GM18520 (cell line): ENCODE results near the gene TAOK2.
"Not testable (repeated sequence)": the region's sequence is repeated elsewhere in the genome, so short reads cannot be mapped to it uniquely, and the experiment has no call there.

Experiments
- ATAC-seq: cut with Tn5 transposase; IDR thresholded peaks from one replicate; pipeline ENCODE4 v1.9.1; 2021; ENCODE audit not compliant: unreplicated experiment

The TAOK2 gene

DNA sequence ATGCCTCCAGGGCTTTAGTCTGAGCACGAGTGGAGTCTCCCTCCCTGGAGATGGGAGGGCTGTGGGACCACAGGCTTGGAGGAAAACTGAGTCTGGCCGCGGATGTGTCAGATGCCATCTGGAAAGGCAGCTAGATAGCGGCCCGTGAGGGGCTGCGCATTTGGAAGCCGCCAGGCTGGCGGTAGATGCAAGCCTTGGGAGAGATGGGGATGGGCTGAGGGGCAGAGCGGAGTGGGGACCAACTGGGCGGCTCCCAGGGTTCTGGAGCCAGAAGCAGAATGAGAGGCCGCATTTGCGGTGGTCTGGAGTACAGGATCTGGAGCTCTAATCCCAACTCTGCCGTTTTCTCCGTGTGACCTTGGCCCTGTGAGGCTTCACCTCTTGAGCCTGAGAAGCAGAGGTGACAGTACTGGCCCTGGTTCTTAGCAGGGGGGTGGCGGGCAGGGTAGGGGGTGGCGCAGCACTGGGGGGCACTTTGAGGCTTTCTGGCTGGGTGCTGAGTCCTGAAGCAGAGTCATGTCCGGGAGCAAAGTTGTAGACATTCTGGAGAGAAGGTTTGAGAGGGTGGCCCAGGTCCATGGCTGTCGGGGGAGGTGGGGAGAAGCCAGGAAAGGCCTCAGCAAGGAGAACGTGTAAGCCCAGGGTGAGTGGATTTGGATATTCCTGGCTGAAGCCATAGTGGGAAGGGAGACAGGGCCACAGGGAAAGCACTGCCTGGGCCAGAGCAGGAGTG is 29.1 kb downstream of the TAOK2 start:
- no peak for ATAC-seq

DNA sequence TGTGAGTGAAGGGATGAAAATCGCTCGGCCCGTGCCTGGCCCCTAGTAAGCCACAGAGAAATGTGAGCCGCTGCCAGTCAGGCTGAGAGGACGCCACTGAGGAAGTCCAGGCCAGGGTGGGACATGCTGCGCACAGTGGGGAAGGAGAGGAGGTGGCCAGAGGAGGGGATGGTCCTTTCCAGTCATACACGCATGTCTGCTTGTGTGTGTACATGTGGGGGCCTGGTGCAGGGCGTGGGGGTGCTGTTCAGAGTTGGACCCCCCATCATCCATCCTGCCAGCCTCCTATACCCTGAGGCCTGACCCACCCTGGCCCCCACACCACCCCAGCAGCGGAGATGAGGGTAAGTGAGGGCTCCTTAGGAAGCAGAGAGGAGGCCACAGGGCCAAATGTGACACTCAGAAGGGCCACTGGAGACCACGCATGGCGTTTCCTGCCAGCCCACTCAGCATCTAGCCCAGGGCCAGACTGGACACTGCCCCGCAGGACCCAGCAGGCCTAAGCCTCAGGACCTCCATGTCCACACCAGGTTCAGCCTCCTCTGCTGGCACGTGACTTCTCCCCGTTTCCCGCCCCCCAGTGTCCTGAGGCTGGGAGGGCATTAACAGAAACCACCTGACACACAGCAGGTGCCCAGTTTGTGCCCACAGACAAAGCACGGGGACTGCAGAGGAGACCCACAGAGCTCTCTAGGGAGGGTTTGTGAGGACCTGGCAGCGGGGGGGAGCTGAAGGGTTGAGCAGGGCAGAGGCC is 30.2 kb downstream of the TAOK2 start:
- no peak for ATAC-seq

DNA sequence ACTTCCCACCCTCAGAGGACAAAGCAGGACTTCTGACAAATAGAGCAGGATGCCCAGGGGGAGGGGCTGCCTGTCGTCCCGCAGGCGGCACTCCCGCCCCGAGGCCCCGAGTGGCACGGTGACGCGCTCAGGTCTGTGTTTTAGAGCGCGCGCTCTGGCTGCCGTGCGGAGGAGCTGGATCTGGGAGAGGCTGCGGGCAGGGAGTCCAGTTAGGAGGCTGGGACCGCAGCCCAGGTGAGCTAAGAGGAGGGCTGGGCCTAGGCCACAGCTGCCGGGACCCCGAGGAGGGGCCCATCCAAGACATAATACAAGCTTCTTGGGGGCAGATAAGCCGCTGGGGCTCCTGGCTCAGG is 30.7 kb downstream of the TAOK2 start:
- no peak for ATAC-seq

DNA sequence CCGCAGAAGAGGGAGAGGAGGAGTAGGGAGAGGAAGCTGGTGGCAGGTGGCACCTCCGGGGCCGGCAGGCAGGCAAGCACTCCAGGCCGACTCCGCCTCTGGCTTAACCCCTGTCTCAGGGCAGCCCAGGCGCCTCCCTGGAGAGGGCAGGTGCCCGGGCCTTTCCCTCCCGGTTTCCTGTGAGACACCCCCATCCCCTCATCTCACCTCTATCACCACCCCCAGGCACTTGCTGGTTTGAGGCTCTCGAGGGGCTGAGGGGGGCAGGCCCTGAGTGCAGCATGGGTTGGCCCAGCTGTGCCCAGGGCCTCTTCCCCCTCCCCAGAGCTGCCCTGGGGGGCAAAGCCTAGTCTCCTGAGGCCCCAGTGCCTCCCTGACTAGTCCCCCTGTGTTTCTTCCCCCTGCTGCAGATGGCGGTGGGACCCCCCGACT is 31.2 kb downstream of the TAOK2 start:
- ATAC-seq: no peak

DNA sequence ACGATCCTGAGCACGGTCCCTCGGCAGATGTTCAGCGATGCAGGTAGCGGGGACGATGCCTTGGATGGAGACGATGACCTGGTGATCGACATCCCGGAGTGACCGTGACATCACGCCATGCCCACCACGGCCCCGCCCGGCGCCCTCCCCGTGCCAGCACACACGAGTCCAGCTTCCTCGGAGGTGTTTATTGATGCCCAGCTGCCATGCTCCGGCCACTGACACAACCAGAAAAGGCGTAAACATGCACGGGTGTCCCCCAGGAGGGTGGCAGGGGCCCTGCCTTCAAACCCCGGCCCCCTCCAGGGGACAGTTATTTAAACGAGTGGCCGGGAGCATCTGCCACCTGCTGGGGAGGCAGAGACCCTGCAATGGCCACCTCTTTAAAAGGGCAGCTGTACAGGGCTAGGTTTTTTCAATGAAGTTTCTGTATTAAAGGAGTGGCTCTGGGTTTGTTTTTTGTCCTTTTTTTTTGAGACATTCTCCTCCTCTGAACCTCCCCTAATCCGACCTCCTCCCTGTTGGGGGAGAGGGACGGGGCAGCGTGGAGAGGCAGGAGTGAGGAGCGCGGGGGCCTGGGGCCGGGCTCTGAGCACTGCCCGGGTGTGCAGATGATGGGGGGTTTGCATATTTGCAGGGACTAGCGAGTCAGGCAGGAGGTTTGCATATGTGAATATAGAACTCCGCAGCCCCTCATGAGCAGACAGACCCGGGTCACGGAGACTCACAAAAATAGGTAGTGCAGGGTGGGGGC is 31.9 kb downstream of the TAOK2 start:
- ATAC-seq: no peak

DNA sequence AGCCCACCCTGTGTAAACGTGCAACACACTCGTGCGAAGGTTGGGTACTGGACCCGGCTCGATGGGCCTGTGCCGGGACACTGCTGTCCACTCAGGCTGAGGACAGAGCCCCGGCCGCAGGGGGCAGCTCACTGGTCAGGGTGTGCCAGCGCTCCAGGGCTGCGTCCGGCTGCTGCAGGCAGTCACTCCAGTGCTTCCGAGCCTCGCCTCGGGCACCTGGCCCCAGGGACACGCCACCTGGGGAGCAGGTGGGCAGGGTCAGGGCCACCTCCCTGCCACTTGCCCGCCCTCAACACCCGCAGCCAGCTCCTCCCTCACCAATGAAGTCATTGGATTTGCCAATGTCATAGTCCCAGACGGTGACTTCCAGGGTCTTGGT is 32.4 kb downstream of the TAOK2 start:
- ATAC-seq: no peak

DNA sequence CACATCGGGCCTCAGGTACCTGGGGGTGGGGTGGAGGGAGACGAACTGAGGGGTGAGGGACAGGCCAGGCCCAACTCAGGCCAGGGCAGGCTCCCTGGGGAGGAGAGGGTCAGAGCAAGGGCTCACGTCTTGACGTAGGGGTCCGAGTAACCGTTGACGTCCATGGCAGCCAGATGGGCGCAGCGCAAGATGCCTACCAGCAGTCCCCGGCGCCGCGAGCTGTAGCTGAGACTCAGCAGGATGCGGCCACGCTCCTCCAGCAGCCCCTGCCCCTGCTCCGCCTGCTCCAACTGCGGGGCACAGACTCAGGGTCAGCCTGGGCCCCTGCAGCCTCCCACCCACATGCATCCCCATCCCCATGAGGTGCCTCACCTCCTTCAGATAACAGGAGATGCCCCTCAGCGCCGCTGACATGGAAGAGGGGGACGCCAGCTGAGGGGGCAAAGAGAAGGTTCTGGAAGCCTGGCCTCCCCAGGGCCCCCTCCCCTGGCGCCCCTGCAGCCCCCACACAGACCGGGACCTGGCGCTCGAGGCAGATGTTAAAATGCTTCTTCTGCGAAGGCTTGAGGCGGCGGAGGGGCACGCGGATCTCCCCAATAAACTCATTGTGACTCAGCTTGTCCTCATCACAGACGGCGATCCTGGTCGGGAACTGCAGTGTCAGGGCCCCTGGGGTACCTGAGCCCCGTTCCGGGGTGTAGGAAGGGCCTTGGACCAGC is 33.1 kb downstream of the TAOK2 start:
- ATAC-seq: no peak

DNA sequence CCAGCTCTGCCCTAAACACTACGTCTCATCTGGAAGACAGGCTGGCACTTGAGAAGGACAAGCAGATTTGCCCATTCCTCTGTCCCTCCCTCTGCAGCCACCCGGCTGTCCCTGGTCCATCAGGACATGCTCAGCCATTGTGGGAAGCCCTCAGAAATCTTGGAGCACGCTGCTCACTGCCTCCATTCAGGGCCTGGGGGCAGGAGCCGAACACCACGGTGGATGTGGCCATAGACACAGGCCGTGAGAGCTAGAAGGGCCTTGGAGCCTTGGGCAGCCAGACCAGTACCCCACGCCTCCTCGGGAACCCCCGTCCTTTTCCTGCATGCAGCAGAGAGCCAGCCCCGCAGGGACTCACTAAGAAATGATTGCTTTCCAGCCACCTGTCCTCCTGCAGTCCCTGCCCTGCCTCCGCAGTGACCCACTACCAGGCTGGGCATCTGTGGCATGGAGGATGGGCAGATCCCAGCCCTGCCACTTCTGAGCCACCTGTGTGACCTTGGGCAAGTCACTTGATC is 33.8 kb downstream of the TAOK2 start:
- ATAC-seq: no peak

DNA sequence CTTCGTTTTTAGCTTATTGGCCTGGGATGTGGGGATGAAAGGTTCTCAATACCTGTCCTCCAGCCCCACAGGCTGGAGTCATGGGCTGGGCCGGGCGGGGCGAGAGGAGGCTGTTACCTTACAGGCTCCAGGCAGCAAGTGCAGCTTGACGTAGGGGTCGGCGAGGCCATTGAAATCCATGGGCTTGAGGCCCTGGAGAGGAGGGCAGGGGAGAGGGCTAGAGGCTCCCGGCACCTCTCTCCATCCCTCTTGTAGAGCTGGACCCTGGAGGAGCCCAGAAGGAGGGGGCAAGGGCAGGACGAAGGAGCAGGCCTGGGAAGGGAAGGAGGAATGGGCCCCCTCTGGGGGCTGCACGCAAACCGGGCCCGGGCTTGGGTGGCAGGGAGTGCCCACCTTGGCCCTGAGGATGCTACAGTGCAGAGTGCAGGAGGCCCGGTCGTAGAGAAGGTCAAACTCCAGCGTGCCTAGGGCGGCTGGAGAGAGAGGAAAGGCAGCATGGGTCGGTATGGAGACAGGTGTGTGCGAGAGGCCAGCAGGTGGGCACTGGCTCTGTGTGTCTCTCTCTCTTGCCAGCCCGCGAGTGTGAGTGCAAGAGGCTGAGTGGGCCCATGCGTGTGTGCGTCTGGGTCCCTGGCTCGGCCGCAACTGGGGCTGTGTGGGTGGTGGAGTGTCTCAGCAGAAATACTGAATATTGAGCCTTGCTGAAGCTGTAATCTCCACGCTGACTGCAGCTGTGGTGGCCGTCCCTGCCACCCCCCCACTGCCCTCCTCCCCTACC is 35.6 kb downstream of the TAOK2 start:
- no peak for ATAC-seq

DNA sequence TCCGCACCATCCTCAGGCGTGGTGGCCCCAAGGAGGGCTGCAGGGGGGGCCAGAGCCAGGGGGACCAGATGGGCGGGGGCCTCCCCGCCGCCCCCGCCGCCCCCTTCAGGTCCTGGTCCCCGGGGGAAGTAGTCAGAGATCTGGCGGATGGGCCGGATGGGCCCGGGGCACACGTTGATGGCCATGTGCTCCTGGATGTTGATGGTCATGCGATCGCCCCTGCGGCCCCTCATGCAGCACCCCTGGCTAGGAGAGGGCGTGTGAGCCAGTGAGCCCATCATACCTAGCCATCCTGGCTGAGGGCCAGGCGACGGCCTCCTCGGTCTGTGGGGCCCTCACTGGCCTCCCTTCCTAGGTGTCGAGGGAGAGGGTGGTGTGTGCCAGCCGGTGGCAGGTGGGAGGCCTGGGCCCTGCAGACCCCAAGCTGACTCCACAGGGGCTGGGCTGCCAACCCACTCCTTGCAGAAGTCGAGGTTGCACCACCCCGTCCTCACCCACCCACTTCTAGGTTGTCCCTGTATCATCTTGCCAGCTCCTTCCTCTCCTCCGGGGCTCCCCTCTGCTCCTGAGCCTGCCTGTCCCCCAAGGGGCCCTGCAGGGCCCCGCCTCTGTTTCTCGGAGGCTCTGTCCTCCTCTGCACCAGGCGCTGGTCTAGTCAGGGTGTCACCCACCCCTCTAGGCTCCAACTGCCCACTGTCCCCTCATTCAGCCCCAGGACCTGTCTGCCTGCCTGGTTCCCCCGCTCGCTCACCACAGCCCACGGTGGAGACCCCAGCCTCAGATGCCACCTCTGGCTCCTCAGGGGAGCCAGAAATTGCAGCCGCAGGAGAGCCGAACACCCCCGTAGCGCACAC is 36.5 kb downstream of the TAOK2 start:
- no peak for ATAC-seq

DNA sequence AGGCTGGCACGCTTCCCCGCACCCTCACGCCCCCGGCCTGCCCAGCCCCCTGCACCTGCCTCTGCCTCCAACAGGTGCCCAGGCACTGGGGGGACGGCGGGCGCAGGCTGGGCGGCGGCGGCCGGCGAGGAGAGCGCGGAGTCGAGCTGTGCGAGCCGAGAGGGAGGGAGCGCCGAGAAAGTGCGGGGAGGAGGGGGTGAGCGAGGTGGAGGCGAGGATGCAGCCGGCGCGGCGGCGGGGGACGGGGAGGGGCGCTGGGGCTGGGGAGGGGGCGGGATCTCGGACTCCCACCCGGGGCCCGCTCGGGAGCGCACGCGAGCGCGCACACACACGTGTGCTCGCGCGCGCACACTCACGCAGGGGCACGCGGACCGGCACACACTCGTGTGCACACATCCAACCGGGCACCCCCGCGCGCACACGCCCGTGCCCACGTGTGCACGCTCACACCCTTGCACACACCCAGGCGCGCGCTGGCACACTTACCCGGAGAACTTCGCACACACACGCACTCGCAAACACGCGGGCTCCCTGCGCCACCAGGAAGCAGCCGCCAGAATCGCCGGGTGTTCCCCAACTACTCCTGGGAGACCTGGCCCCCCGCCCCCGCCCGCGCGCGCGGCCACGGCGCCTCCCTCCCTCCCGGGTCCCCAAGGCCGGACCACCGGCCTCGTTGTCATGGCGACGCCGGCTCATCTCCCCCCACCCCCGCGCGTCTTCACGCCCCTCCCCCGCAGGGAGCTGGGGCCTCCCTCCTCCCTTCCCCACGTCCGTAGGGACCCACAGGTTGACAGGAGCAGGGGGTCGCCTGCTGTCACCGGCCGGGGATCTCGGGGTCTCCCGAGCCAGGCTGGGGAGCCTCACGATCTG is 37.4 kb downstream of the TAOK2 start, which contains the start of gene DOC2A:
DOC2A (minus strand) TSS at position 184 of the 870 bp plus-strand sequence. CDS start 805 bp downstream, outside the sequence.
- ATAC-seq: no peak

DNA sequence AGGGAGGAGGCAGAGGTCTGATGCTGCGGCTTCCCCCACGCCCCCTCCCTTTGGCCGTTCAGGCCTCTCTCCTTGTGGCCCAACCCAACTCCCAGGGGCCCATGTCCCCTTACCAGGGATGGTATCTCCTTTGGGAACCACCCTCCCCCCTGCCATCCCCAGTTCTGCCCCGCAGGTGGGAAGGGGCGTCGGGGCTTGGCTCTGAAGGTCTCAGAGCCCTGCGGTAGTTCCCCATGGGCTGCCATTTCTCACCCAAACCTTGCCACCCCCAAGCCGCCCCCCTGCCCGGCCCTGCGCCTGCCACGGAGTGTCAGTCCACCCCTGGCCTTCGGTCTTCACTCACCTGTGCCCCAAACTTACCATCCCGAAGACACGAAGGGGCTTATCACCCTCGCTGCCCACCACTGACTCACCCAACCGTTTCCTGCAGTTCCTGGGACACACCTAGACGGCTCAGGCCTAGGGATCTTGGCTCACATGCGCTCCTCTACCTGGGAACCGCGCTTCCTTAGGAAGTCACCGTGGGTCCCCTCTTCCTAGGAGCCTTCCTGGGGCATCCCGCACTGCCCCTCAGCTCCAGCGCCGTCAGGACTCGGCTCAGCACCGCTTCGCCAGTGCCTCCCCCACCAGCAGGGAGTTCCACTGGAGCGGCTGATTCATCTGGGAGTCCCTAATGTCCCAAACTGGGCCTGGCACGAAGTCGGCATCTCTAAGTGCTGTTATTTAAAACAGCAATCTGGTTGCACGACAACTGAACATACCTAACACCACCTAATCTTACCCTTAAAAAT is 38.2 kb downstream of the TAOK2 start:
- no peak for ATAC-seq

DNA sequence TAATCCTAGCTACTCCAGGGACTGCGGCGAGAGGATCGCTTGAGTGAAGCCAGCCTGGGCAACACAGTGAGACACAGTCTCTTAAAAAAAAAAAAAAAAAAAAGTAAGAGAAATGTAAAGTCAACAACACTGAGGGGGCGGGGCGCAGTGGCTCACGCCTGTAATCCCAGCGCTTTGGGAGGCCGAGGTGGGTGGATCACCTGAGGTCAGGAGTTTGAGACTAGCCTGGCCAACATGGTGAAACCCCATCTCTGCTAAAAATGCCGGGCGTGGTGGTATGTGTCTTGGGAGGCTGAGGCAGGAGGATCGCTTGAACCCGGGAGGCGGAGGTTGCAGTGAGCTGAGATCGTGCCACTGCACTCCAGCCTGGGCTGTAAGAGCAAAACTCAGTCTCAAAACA is 38.9 kb downstream of the TAOK2 start:
- not testable (repeated sequence) for ATAC-seq

DNA sequence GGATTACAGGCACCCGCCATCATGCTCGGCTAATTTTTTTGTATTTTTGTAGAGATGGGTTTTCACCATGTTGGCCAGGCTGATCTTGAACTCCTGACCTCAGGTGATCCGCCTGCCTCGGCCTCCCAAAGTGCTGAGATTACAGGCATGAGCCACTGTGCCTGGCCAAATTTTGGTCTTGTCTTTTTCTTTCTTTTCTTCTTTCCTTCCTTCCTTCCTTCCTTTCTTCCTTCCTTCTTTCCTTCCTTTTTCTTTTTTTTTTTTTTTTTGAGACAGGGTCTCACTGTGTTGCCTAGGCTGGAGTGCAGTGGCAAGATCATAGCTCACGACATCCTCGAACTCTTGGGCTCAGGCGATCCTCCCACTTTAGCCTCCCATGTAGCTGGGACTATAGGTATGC is 41.8 kb downstream of the TAOK2 start:
- not testable (repeated sequence) for ATAC-seq

DNA sequence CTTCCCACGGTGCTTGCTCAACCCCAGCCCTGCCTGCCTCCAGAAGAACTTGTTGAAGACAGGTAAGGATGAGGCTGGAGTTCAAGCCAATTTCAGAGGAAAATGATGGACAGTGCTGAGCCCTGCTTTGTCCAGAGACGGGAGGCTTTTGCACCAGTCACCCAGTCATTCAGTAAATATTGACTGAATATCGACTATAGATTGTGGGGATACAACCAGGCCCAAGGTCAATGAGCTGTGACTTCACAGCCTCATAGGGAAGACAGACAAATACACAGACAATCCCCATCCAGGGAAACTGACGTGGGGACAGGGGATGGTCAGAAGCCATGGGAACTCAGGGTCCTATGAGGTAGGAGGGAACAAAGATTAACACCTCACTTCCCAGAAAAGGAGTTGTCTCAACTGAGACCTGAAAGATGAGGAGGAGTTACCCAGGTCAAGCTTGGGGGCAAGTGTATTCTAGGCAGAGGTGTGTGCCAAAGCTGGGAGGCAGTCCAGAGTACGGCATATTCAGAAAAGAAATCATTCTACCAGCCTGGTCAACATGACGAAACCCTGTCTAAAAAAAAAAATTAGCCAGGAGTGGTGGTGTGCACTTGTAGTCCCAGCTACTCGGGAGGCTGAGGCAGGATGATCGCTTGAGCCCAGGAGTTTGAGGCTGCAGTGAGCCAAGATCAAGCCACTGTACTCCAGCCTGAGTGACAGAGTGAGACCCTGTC is 43.0 kb downstream of the TAOK2 start:
- ATAC-seq: no peak

DNA sequence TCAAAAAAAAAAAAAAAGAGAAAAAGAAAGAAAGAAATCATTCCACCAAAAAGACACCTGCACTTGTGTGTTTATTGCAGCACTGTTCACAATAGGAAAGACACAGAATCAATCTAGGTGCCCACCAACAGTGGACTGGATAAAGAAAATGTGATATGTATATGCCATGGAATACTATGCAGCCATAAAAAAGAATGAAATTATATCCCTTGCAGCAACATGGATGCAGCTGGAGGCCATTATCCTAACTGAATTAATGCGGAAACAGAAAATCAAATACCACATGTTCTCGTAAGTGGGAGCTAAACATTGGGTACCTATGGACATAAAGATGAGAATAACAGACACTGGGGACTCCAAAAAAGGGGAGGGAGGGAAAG is 43.6 kb downstream of the TAOK2 start:
- no peak for ATAC-seq

DNA sequence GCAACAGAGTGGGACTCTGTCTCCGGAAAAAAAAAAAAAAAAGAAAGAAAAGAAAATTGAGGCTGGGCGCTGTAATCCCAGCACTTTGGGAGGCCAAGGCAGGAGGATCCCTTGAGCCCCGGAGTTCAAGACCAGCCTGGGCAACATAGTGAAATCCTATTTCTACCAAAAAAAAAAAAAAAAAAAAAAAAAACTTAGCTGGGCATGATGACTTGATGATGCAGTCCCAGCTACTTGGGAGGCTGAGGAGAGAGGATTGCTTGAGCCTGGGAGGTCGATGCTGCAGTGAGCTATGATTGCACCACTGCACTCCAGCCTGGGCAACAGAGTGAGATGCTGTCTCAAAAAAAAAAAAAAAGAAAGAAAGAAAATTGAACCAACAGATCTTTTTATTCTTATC is 44.3 kb downstream of the TAOK2 start:
- not testable (repeated sequence) for ATAC-seq
